Spleen (tissue), 7 donors: ENCODE measurements around the gene RAD51B.

Source experiments
- CTCF ChIP-seq, 11 experiments: fragments of 200-600 bp in 7 of 11; fragments of 450-650 bp in 4 of 11; sonication (generic) in 4 of 11; IDR thresholded peaks in 8 of 11; conservative IDR thresholded peaks in 3 of 11; 1 replicate in 7 of 11; 2 replicates in 4 of 11; pipeline versions ENCODE4 v1.4.0 to v1.8.0; 2016 to 2021; ENCODE audit warnings: antibody characterized with exemption in 11 of 11, inconsistent platforms in 4 of 11, mild to moderate bottlenecking in 1 of 11
- POLR2A ChIP-seq, 3 donors: fragments of 450-650 bp; IDR thresholded peaks; one replicate each; pipeline ENCODE4 v1.5.1; 2017; ENCODE audit warnings: antibody characterized with exemption in 3 of 3, mild to moderate bottlenecking in 1 of 3
- POLR2AphosphoS5 ChIP-seq, 3 donors: sonication (generic); formaldehyde crosslinking; IDR thresholded peaks; one replicate each; pipeline ENCODE4 v1.5.1; 2017; ENCODE audit warnings: antibody characterized with exemption in 3 of 3
- donor health status: DM: no; HTN: no; CAD: no; lungs with moderate emphysema.
- donor health status: DM: no; HTN: no; CAD: no.
- donor health status: DM: no; HTN: no; CAD: no.

GRCh38 chr14:68495101-68496039, 675.8 kb downstream of the RAD51B start:
- TF ChIP-seq CTCF (IDR thresholded peaks at IDR 0.05 in 8 of 11, conservative IDR thresholded peaks at IDR 0.05 in 3 of 11) = no peak
- peak in 2 of 3 donors; percentile 47 to 61 for TF ChIP-seq POLR2AphosphoS5 (IDR thresholded peaks at IDR 0.05)
- TF ChIP-seq POLR2A (IDR thresholded peaks at IDR 0.05) = no peak
